Mesenchymal stem cell (in vitro differentiated cells and primary cell): ENCODE data around the gene MICALL1.
"Not testable (repeated sequence)": the region's sequence is repeated elsewhere in the genome, so short reads cannot be mapped to it uniquely, and the experiment has no call there.

ENCODE experiments used
- DNase-seq: peaks from one replicate; pipeline ENCODE4 v3.0.0-alpha.2; 2013
- H2AFZ ChIP-seq: one replicate; pipeline ENCODE4 v1.6.1; 2013; ENCODE audit warnings: low read depth, mild to moderate bottlenecking, control low read depth, inconsistent platforms, low read length, moderate library complexity
- H2AK5ac ChIP-seq: 2 replicates; pipeline ENCODE4 v1.6.1; 2013; ENCODE audit warnings: low read length, moderate library complexity, mild to moderate bottlenecking, inconsistent platforms; ENCODE audit not compliant: severe bottlenecking
- H2BK120ac ChIP-seq: one replicate; pipeline ENCODE4 v1.6.1; 2013; ENCODE audit warnings: low read depth, mild to moderate bottlenecking, inconsistent platforms, low read length, moderate library complexity
- H2BK12ac ChIP-seq, 2 experiments: one replicate each; pipeline ENCODE4 v1.6.1; 2013; ENCODE audit warnings: inconsistent platforms in 2 of 2, low read length in 2 of 2, mild to moderate bottlenecking in 2 of 2, moderate library complexity in 2 of 2, control low read depth in 1 of 2
- H2BK15ac ChIP-seq: one replicate; pipeline ENCODE4 v1.6.1; 2013; ENCODE audit warnings: mild to moderate bottlenecking, low read depth, inconsistent platforms; ENCODE audit not compliant: poor library complexity, severe bottlenecking
- H2BK5ac ChIP-seq: 2 replicates; pipeline ENCODE4 v1.6.1; 2013; ENCODE audit warnings: low read depth, mild to moderate bottlenecking, low read length, control low read depth, inconsistent platforms; ENCODE audit not compliant: poor library complexity, severe bottlenecking
- H3K14ac ChIP-seq, 2 experiments: one replicate each; pipeline ENCODE4 v1.6.1; 2013; ENCODE audit warnings: inconsistent platforms in 2 of 2, low read length in 2 of 2, control low read depth in 1 of 2, mild to moderate bottlenecking in 1 of 2, moderate library complexity in 1 of 2
- H3K18ac ChIP-seq, 2 experiments: one replicate each; pipeline ENCODE4 v1.6.1; 2013; ENCODE audit warnings: inconsistent platforms in 2 of 2, low read length in 2 of 2, control low read depth in 1 of 2, low read depth in 1 of 2, mild to moderate bottlenecking in 1 of 2
- H3K23ac ChIP-seq, 2 experiments: one replicate each; pipeline ENCODE4 v1.6.1; 2013; ENCODE audit warnings: inconsistent platforms in 2 of 2, low read length in 2 of 2, mild to moderate bottlenecking in 2 of 2, moderate library complexity in 2 of 2, control low read depth in 1 of 2
- H3K27ac ChIP-seq: 2 replicates; pipeline ENCODE4 v1.5.1; 2013; ENCODE audit warnings: mild to moderate bottlenecking, moderate library complexity, low read length, control low read depth, inconsistent platforms; ENCODE audit not compliant: poor library complexity, severe bottlenecking
- H3K27me3 ChIP-seq, 2 experiments: 2 replicates each; pipeline versions ENCODE4 v1.6.1 to v1.7.0; 2013; ENCODE audit warnings: low read length in 2 of 2, mild to moderate bottlenecking in 2 of 2, moderate library complexity in 2 of 2, control low read depth in 1 of 2, inconsistent platforms in 1 of 2; ENCODE audit not compliant: control insufficient read depth in 1 of 2, insufficient read depth in 1 of 2
- H3K36me3 ChIP-seq, 2 experiments: 2 replicates each; pipeline versions ENCODE4 v1.6.1 to v1.7.0; 2013; ENCODE audit warnings: low read length in 2 of 2, control low read depth in 1 of 2, inconsistent platforms in 1 of 2, low read depth in 1 of 2, mild to moderate bottlenecking in 1 of 2; ENCODE audit not compliant: insufficient read depth in 2 of 2, control insufficient read depth in 1 of 2
- H3K4ac ChIP-seq, 2 experiments: one replicate each; pipeline ENCODE4 v1.6.1; 2013; ENCODE audit warnings: inconsistent platforms in 2 of 2, low read length in 2 of 2, mild to moderate bottlenecking in 2 of 2, moderate library complexity in 2 of 2, control low read depth in 1 of 2, low read depth in 1 of 2
- H3K4me1 ChIP-seq: 2 replicates; pipeline ENCODE4 v1.6.1; 2013; ENCODE audit warnings: low read depth, low read length, control low read depth; ENCODE audit not compliant: control insufficient read depth, insufficient read depth
- H3K4me2 ChIP-seq: 2 replicates; pipeline ENCODE4 v1.6.1; 2013; ENCODE audit warnings: low read length, mild to moderate bottlenecking, inconsistent platforms; ENCODE audit not compliant: poor library complexity, severe bottlenecking
- H3K4me3 ChIP-seq, 2 experiments: 2 replicates each; pipeline versions ENCODE4 v1.5.1 to v1.7.0; 2013; ENCODE audit warnings: low read length in 2 of 2, mild to moderate bottlenecking in 2 of 2, control low read depth in 1 of 2, low read depth in 1 of 2; ENCODE audit not compliant: insufficient read depth in 1 of 2
- H3K79me1 ChIP-seq: replicated peaks from 2 replicates; pipeline ENCODE4 v1.6.1; 2013; ENCODE audit warnings: mild to moderate bottlenecking, control low read depth, low read length, inconsistent platforms; ENCODE audit not compliant: poor library complexity, severe bottlenecking
- H3K9ac ChIP-seq: 2 replicates; pipeline ENCODE4 v1.7.0; 2013; ENCODE audit warnings: mild to moderate bottlenecking, low read length, moderate library complexity
- H3K9me3 ChIP-seq: 2 replicates; pipeline ENCODE4 v1.7.0; 2013; ENCODE audit warnings: mild to moderate bottlenecking, low read length; ENCODE audit not compliant: control insufficient read depth
- H4K8ac ChIP-seq: one replicate; pipeline ENCODE4 v1.6.1; 2013; ENCODE audit warnings: inconsistent platforms, mild to moderate bottlenecking, low read length, moderate library complexity
- H4K91ac ChIP-seq: one replicate; pipeline ENCODE4 v1.6.1; 2013; ENCODE audit warnings: mild to moderate bottlenecking, low read length, inconsistent platforms
- WGBS: methylation state at CpG from one replicate; pipeline ENCODE4 v1.1.7; 2013; ENCODE audit warnings: mixed read lengths; 5-methylcytosine and 5-hydroxymethylcytosine counted together

Gene MICALL1

DNA sequence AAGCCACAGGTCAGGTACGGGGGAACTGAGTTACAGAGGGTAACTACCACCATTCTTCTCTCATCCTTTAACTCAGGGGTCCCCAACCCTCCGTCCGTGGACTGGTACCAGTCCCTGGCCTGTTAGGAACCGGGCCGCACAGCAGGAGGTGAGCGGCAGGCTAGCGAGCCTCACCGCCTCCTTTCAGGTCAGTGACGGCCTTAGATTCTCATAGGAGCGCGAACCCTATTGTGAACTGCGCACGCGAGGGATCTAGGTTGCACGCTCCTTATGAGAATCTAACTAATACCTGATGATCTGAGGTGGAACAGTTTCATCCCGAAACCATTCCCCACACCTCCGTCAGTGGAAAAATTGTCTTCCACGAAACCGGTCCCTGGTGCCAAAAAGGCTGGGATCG lies 46.5 kb downstream of the MICALL1 start:
- not testable (repeated sequence) for H2BK5ac ChIP-seq, H2AK5ac ChIP-seq, H3K9me3 ChIP-seq, H3K14ac ChIP-seq, H2BK15ac ChIP-seq, DNase-seq, H2BK120ac ChIP-seq, H4K91ac ChIP-seq, H3K27ac ChIP-seq, H3K18ac ChIP-seq, H3K27me3 ChIP-seq, H3K4ac ChIP-seq
- H2AFZ ChIP-seq, result peak overlapping the region; percentile 20
- H3K4me1 ChIP-seq, result peaks cover 11% of the 10 kb centered on the region
- H3K9ac ChIP-seq, result peak overlapping the region; percentile 97
- H3K23ac ChIP-seq, result peak overlapping the region in 1 of 2 experiments; percentile 70
- peak overlapping the region; percentile 69 for H4K8ac ChIP-seq
- 24% methylated on average over 14 of the region's 20 CpGs for WGBS
- H3K4me2 ChIP-seq, result peak overlapping the region; percentile 84
- peak overlapping the region in 1 of 2 experiments; percentile 69 for H2BK12ac ChIP-seq
- H3K4me3 ChIP-seq, result peak overlapping the region in 1 of 2 experiments; percentile 96
- peaks cover 16% of the 10 kb centered on the region for H3K79me1 ChIP-seq
- peaks cover 13 to 15% of the 10 kb centered on the region in 2 experiments for H3K36me3 ChIP-seq

DNA sequence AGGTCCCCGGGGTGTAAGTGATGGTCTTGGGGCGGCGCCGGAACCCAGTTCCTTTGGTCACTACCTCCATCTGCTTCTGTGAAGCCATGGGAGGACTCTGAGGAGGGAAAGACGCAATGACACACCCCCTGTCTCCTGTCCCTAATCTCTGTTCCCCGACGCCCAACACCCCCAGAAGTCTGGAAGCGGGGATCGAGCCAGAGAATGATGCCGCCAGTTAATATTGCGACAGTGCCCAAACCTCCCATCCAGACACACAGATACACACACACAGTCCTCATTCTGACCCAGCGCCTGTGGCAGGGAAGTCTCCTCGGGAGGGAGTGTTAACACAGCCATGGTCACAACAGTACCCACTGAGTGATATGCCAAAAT lies 47.0 kb downstream of the MICALL1 start:
- 3% methylated on average over 13 of the region's 13 CpGs for WGBS
- H3K14ac ChIP-seq, result no peak overlapping the region
- H3K79me1 ChIP-seq, result peaks cover 17% of the 10 kb centered on the region
- peak overlapping the region; percentile 97 for H3K9ac ChIP-seq
- H3K36me3 ChIP-seq, result peaks cover 17 to 19% of the 10 kb centered on the region in 2 experiments
- H4K91ac ChIP-seq, result no peak overlapping the region
- no peak overlapping the region for H2AK5ac ChIP-seq
- H3K27ac ChIP-seq, result no peak overlapping the region
- H3K4me1 ChIP-seq, result peaks cover 11% of the 10 kb centered on the region
- no peak overlapping the region for H2BK15ac ChIP-seq
- no peak for DNase-seq
- H3K27me3 ChIP-seq, result no peaks in the 10 kb centered on the region
- peak overlapping the region; percentile 69 for H4K8ac ChIP-seq
- H3K4me2 ChIP-seq, result peak overlapping the region; percentile 84
- H3K9me3 ChIP-seq, result no peaks in the 10 kb centered on the region
- no peak overlapping the region for H3K18ac ChIP-seq
- H2BK12ac ChIP-seq, result no peak overlapping the region
- no peak overlapping the region for H3K23ac ChIP-seq
- H2AFZ ChIP-seq, result peak overlapping the region; percentile 20
- H3K4ac ChIP-seq, result no peak overlapping the region
- H2BK5ac ChIP-seq, result no peak overlapping the region
- no peak overlapping the region for H2BK120ac ChIP-seq
- peak overlapping the region; percentile 90 to 96 for H3K4me3 ChIP-seq

DNA sequence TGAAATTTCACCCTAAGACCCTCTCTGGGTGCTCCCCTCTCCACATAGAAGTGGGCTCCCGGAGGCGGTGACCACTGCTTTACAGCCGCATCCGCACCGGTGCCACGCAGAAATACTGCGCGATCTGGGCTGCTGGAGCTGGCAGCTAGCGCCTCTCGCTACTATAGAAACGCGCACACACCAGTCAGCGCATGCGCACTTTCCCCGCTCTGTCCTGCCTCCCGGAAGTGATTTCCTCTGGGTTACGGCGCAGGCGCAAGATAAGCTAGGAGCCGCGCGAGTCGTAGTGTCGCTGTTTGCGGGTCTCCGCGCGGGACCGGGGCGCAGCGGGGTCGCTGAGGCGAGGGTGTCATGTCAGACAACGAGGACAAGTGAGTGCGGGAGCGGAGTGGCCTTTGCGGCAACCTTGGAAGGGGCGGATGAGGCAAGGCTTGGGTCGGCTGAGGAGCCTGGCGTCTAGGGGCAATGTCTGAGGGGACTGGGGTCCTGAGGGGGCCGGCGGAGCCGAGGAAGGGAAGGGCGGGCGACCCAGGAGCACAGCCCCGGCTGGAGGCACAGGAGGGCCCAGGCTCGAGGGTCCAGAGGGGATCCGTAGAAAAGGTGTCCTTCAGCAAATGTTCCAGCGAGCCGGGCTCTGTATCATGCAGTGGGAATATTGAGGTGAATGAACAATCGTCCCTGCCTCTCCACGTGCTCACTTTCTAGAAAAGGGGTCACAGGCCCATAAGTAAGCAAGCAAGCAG lies 47.5 kb downstream of the MICALL1 start, which contains the start of the genes C22orf23 and POLR2F:
Gene C22orf23, minus strand, starts transcription at position 165 of the 743 bp plus-strand sequence. CDS start 452 bp downstream, outside the sequence.
Gene POLR2F, plus strand, starts transcription at position 263 of the 743 bp plus-strand sequence. Its CDS starts 89 bp downstream, at position 352.
- H2BK120ac ChIP-seq, result no peak within 1 kb of the TSS
- peaks cover 11% of the 10 kb centered on the region for H3K4me1 ChIP-seq
- no peak within 1 kb of the TSS for H2BK15ac ChIP-seq
- H3K4me3 ChIP-seq, result peak within 1 kb of the TSS; percentile 90 to 96
- peak within 1 kb of the TSS; percentile 70 for H4K91ac ChIP-seq
- peak within 1 kb of the TSS in 1 of 2 experiments; percentile 70 for H3K23ac ChIP-seq
- peak; percentile 96 for DNase-seq
- WGBS, result under 1% methylated on average over 52 of the region's 52 CpGs
- H3K9ac ChIP-seq, result peak within 1 kb of the TSS; percentile 97
- H4K8ac ChIP-seq, result peak within 1 kb of the TSS; percentile 92
- H3K4ac ChIP-seq, result peak within 1 kb of the TSS in 1 of 2 experiments; percentile 94
- peak within 1 kb of the TSS; percentile 20 for H2AFZ ChIP-seq
- H3K4me2 ChIP-seq, result peak within 1 kb of the TSS; percentile 94
- no peaks in the 10 kb centered on the region for H3K27me3 ChIP-seq
- peaks cover 19% of the 10 kb centered on the region for H3K79me1 ChIP-seq
- H2AK5ac ChIP-seq, result no peak within 1 kb of the TSS
- peak within 1 kb of the TSS in 1 of 2 experiments; percentile 69 for H2BK12ac ChIP-seq
- H3K27ac ChIP-seq, result no peak within 1 kb of the TSS
- H3K36me3 ChIP-seq, result peaks cover 20 to 23% of the 10 kb centered on the region in 2 experiments
- no peak within 1 kb of the TSS for H2BK5ac ChIP-seq
- H3K9me3 ChIP-seq, result no peaks in the 10 kb centered on the region
- peak within 1 kb of the TSS; percentile 68 to 86 for H3K18ac ChIP-seq
- peak within 1 kb of the TSS in 1 of 2 experiments; percentile 86 for H3K14ac ChIP-seq

GRCh38 chr22:37954686-37955085 lies 48.6 kb downstream of the MICALL1 start:
- Histone ChIP-seq H3K23ac (no peak overlapping the region), H3K4ac (no peak overlapping the region), H4K8ac (no peak overlapping the region), H3K4me2 (peak overlapping the region; percentile 94), H3K9ac (peak overlapping the region; percentile 97), H3K18ac (no peak overlapping the region), H3K79me1 (peaks cover 19% of the 10 kb centered on the region), H3K36me3 (peaks cover 27 to 34% of the 10 kb centered on the region in 2 experiments), H2BK120ac (no peak overlapping the region), H2AFZ (no peak overlapping the region), H2BK12ac (no peak overlapping the region), H3K9me3 (no peaks in the 10 kb centered on the region), H3K27me3 (no peaks in the 10 kb centered on the region), H3K27ac (no peak overlapping the region), H2BK15ac (no peak overlapping the region), H2BK5ac (no peak overlapping the region), H3K4me3 (peak overlapping the region in 1 of 2 experiments; percentile 96), H3K4me1 (peaks cover 11% of the 10 kb centered on the region), H2AK5ac (peak overlapping the region; percentile 48), H3K14ac (no peak overlapping the region), H4K91ac (no peak overlapping the region)
- 95% methylated on average over 4 of the region's 4 CpGs for WGBS
- DNase-seq, result no peak
